IPS DF 6.9 (cell line): Measurements from ENCODE around the gene ZKSCAN3.
"Not testable (repeated sequence)": the region's sequence is repeated elsewhere in the genome, so short reads cannot be mapped to it uniquely, and the experiment has no call there.

ENCODE experiments used
- DNase-seq: peaks from one replicate; pipeline ENCODE4 v3.0.0-alpha.2; 2013; ENCODE audit warnings: low read depth, low spot score
- H3K27ac ChIP-seq: one replicate; pipeline ENCODE4 v1.5.1; 2013; ENCODE audit warnings: low read length, control low read depth
- H3K27me3 ChIP-seq: 2 replicates; pipeline ENCODE4 v1.6.1; 2013; ENCODE audit warnings: mild to moderate bottlenecking, low read length; ENCODE audit not compliant: control insufficient read depth, insufficient read depth
- H3K36me3 ChIP-seq: 2 replicates; pipeline ENCODE4 v1.6.1; 2013; ENCODE audit warnings: low read length; ENCODE audit not compliant: control insufficient read depth, insufficient read depth
- H3K4me1 ChIP-seq: 2 replicates; pipeline ENCODE4 v1.6.1; 2013; ENCODE audit warnings: low read length; ENCODE audit not compliant: control insufficient read depth, insufficient read depth
- H3K4me3 ChIP-seq: 2 replicates; pipeline ENCODE4 v1.5.1; 2013; ENCODE audit warnings: mild to moderate bottlenecking, low read length
- H3K9me3 ChIP-seq: 2 replicates; pipeline ENCODE4 v1.6.1; 2013; ENCODE audit warnings: low read length, inconsistent platforms; ENCODE audit not compliant: control insufficient read depth, insufficient read depth
- WGBS: extraction: QIAGEN DNeasy Blood & Tissue Kit; methylation state at CpG from one replicate; pipeline ENCODE4 v1.1.7; 2013; ENCODE audit warnings: mixed read lengths, missing lambda C conversion rate; ENCODE audit not compliant: insufficient read length, insufficient coverage; 5-methylcytosine and 5-hydroxymethylcytosine counted together

The ZKSCAN3 gene

DNA sequence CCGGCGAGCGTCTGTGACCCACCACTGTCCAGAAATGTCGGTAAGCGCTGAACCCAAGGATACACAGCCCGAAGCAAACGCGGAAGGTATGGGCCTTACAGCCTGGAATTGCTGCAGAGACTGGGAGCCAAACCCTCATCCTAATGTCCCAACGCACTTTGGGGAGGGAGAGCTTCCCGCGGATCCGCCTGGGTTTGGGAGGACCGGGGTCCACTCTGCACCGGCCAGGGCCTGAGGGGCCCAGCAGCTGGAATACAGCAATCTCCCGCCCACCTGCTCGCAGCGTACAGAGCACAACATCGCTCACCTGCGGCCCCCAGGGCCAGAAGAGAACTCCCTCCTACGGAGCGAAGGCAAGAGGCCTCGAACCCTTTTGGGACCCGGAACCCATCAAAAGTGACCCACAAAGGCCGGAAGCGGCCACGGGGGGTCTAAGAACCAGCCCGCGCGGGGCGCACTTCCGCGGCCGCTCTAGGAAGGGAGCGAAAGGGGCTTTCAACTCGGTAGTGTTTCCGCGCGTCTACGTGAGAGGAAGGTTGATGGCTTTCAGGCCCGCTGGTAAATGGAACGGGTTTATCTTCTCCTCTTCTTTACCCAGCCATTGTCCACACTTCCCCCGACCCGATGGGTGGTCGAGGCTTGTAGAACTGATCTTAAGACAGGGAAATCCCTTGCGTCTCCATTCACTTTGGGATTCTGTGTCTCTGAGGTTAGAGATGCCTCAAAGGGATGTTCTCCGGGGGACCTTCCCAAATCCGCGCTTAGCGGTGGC is 49.8 kb downstream of the ZKSCAN3 start, which contains the start of gene ZSCAN12:
Gene ZSCAN12, minus strand, starts transcription at position 398 of the 772 bp plus-strand sequence. CDS start 1,342 bp downstream, outside the sequence.
- H3K27me3 ChIP-seq, result no peaks in the 10 kb centered on the region; the same call in 1 of the 2 replicates
- H3K36me3 ChIP-seq, result peaks cover 3% of the 10 kb centered on the region
- no CpG with 5 or more reads among the region's 49 CpGs for WGBS
- H3K4me1 ChIP-seq, result no peaks in the 10 kb centered on the region; the same call in 1 of the 2 replicates
- H3K27ac ChIP-seq, result no peak within 1 kb of the TSS
- peak; percentile 91 for DNase-seq
- no peaks in the 10 kb centered on the region for H3K9me3 ChIP-seq
- peak within 1 kb of the TSS; percentile 66; the same call in 1 of the 2 replicates for H3K4me3 ChIP-seq

DNA sequence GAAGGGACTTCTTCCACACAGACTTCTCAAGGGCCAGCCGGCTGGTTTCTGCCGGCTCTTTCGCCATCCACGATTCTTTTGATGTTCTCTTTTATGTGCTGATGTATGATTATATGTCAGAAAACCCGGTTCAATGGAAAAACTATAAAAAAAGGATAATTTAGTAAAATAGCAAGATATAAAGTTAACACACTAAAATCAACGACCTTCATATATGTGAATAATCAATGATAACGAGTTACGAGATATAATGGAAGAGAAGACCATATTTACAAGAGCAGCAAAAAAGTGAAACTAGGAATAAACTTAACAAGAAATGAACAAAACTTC is 50.3 kb downstream of the ZKSCAN3 start:
- Histone ChIP-seq H3K27me3 (no peaks in the 10 kb centered on the region; the same call in 1 of the 2 replicates), H3K4me3 (peak overlapping the region; percentile 66; the same call in 1 of the 2 replicates), H3K36me3 (peaks cover 3% of the 10 kb centered on the region), H3K27ac (no peak overlapping the region), H3K4me1 (no peaks in the 10 kb centered on the region; the same call in 1 of the 2 replicates), H3K9me3 (no peaks in the 10 kb centered on the region)
- DNase-seq, result no peak
- no CpG with 5 or more reads among the region's 8 CpGs for whole genome bisulfite sequencing

DNA sequence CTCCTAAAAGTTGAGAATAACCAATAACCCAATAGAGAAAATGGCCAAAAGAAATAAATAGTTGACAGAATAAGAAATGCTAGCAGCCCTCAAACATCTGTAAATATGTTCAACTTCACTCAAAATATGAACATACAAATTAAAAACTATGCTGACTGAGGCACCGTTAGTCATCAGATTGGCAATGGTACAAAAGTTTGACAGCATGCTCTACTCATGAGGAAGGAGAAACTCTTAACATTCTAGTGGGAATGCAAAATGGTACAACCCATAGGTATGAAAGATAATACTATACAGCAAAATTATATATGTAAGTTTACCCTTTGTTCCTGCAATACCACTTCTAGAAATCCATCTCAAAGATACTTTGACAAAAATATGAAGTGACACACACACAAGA is 51.4 kb downstream of the ZKSCAN3 start:
- no CpG with 5 or more reads among the region's 1 CpG for WGBS

DNA sequence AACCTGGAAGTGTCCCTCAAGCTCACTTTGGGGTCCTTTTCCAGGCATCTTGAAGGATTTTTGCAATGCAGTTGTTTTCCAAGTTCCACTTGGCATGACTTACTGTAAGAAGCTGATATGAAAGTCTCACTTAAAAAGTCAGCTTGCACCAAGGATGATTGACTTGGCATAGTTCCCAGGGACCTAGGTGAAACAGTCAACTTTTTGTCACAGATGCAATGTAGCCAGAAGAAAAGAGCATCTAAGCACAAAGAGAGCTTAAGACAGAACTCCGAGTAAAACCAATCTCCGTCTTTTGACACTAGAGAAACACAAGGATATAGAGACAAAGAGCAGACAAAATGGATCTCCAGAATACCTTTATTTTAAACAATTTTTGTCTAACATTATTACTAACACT is 52.5 kb downstream of the ZKSCAN3 start:
- Histone ChIP-seq H3K36me3 (peaks cover 3% of the 10 kb centered on the region), H3K27me3 (no peaks in the 10 kb centered on the region; the same call in 1 of the 2 replicates), H3K9me3 (no peaks in the 10 kb centered on the region), H3K4me3 (no peak overlapping the region), H3K27ac (no peak overlapping the region), H3K4me1 (no peaks in the 10 kb centered on the region; the same call in 1 of the 2 replicates)
- WGBS, result no CpG with 5 or more reads among the region's 2 CpGs
- DNase-seq, result no peak

More for the DNA sequence above, 51.4 kb downstream of the ZKSCAN3 start:
- Histone ChIP-seq H3K36me3 (peaks cover 3% of the 10 kb centered on the region), H3K27ac (no peak overlapping the region), H3K4me1 (no peaks in the 10 kb centered on the region; the same call in 1 of the 2 replicates), H3K27me3 (no peaks in the 10 kb centered on the region; the same call in 1 of the 2 replicates), H3K4me3 (no peak overlapping the region), H3K9me3 (no peaks in the 10 kb centered on the region)
- no peak for DNase-seq

DNA sequence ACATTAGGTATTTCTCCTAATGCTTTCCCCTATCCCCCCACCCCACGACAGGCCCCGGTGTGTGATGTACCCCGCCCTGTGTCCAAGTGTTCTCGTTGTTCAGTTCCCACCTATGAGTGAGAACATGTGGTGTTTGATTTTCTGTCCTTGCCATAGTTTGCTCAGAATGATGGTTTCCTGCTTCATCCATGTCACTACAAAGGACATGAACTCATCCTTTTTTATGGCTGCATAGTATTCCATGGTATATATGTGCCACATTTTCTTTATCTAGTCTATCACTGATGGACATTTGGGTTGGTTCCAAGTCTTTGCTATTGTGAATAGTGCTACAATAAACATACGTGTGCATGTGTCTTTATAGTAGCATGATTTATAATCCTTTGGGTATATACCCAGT is 54.2 kb downstream of the ZKSCAN3 start:
- not testable (repeated sequence) for H3K27me3 ChIP-seq, H3K4me3 ChIP-seq, H3K9me3 ChIP-seq, H3K4me1 ChIP-seq, H3K36me3 ChIP-seq, DNase-seq, H3K27ac ChIP-seq
- no CpG with 5 or more reads among the region's 5 CpGs for WGBS

DNA sequence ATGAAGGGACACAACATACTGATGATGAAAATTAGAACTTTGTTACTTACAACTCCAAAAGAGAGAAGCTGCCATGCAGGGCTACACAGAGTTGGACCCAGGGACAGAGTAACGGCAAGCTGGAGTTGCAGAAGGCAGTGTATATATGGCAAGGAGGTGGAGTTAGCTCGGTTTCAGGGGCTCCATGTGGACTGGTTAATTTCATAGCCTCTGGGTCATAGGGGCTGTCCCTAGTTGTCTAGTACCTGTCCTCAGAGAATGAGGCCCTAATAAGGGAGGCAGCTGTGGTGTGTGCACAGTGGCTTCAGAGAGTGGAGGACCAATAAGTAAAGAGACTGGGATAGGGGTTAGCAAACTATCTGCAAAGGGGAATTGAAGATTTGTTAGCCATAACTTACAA is 57.7 kb downstream of the ZKSCAN3 start:
- no peak for DNase-seq
- Histone ChIP-seq H3K36me3 (no peaks in the 10 kb centered on the region), H3K9me3 (no peaks in the 10 kb centered on the region), H3K4me3 (no peak overlapping the region), H3K4me1 (no peaks in the 10 kb centered on the region), H3K27me3 (no peaks in the 10 kb centered on the region), H3K27ac (no peak overlapping the region)
- WGBS, result no CpG with 5 or more reads among the region's 2 CpGs

DNA sequence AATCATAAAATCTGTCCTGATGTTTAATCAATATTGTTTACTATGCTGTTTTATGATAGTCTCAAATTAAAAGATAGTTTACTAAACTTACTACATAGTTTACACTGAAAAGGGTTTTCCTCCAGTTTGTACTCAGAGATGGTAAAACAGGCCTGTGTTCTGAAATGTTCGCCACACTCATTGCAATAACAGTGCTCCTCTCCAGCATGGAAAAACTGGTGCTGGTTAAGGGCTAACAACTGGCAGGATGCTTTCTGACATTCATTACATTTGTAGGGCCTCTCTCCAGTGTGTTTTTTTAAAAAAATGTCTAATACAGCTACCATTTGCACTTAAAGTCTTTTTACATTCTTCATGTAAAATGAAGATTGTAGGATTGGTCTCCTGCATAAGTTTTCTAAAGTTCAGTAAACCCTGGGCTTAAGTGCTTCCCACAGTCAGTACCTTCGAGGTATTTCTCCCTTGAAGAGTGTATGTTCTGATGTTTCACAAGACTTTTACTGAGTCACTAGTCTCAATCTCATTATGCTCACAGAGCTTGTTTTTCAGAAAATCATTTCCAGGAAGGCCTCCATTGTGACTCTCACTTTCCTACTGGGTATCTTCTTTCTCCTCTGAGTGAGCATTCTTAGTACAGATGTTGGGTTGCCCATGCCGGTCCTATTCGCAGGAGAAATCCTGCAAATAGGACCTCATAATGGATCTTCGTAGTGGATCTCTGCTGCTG is 58.5 kb downstream of the ZKSCAN3 start:
- Histone ChIP-seq H3K4me3 (no peak overlapping the region), H3K27me3 (no peaks in the 10 kb centered on the region), H3K27ac (no peak overlapping the region), H3K36me3 (no peaks in the 10 kb centered on the region), H3K4me1 (no peaks in the 10 kb centered on the region), H3K9me3 (no peaks in the 10 kb centered on the region)
- no peak for DNase-seq
- no CpG with 5 or more reads among the region's 5 CpGs for WGBS

DNA sequence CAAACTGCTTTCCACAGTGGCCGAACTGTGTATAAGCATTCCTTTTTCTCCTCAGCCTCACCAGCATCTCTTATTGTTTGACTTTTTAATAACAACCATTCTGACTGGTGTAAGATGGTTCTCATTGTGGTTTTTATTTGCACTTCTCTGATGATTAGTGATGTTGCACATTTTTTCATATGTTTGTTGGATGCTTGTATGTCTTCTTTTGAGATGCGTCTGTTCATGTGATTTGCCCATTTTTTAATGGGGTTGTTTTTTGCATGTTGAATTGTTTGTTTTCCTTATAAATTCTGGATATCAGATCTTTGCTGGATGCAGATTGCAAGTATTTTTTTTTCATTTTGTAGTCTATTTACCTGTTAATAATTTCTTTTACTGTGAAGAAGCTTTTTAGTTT is 61.0 kb downstream of the ZKSCAN3 start:
- Histone ChIP-seq H3K9me3 (no peaks in the 10 kb centered on the region), H3K36me3 (no peaks in the 10 kb centered on the region), H3K4me3 (no peak overlapping the region), H3K4me1 (no peaks in the 10 kb centered on the region), H3K27me3 (no peaks in the 10 kb centered on the region), H3K27ac (no peak overlapping the region)
- no CpG with 5 or more reads among the region's 2 CpGs for WGBS
- no peak for DNase-seq

DNA sequence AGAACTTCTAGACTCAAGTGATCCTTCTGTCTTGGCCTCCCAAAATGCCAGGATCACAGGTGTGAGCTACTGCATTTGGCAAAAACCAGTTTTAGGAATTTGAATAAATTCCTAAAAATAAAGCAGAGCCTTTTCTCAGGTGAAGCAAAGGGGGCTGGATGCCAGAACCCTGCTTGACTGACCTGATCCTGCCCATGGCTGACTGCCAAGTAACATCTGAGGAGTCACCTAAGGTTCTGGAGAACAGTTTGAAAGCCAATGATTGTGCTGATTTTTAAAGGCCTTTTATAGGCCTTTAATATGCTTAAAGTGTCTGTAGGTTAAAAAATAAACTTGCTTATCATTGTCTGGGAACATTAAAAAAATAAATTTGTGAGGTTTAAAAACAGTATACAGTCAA is 63.9 kb downstream of the ZKSCAN3 start:
- Histone ChIP-seq H3K4me1 (no peaks in the 10 kb centered on the region), H3K27ac (no peak overlapping the region), H3K36me3 (no peaks in the 10 kb centered on the region), H3K9me3 (no peaks in the 10 kb centered on the region), H3K4me3 (no peak overlapping the region), H3K27me3 (no peaks in the 10 kb centered on the region)
- DNase-seq, result no peak
